Keratinocyte (primary cell): ENCODE measurements around the gene APEX1.

Experiments used
- CTCF ChIP-seq, 3 experiments: IDR thresholded peaks in 1 of 3; conservative IDR thresholded peaks in 1 of 3; optimal IDR thresholded peaks in 1 of 3; 2 replicates in 2 of 3; 3 replicates in 1 of 3; pipeline versions ENCODE3 to v1.5.1; 2011; ENCODE audit warnings: low read length in 3 of 3, mild to moderate bottlenecking in 3 of 3, moderate library complexity in 2 of 3, control low read depth in 1 of 3, inconsistent platforms in 1 of 3; ENCODE audit not compliant: insufficient read depth in 2 of 3; ENCODE audit errors: extremely low read depth in 1 of 3
- EZH2 ChIP-seq: IDR thresholded peaks from one replicate; pipeline ENCODE4 v1.6.1; 2012; ENCODE audit warnings: inconsistent platforms, mild to moderate bottlenecking, low read length, moderate library complexity

GRCh38 chr14:20435582-20436362 is 19.3 kb upstream of the APEX1 start, which contains the start of gene KLHL33:
- TF ChIP-seq CTCF (optimal IDR thresholded peaks at IDR 0.05 in 1 of 3, IDR thresholded peaks at IDR 0.05 in 1 of 3, conservative IDR thresholded peaks at IDR 0.05 in 1 of 3; ENCODE audit: extremely low read depth in 1 of 3, insufficient read depth in 2 of 3, low read length in 3 of 3) (no peak), EZH2 (no peak)
